GM23338 (cell line): ENCODE measurements around the gene USP5. TPM values are rescaled to one million over a fixed set of nuclear protein-coding genes. Genes with fewer than 3 reads are reported as not detected.

Experiments used
- ATAC-seq: fragments of 200-7000 bp; cut with Tn5 transposase; 3 replicates; pipeline ENCODE4 v1.9.1; 2020
- DNase-seq: peaks from one replicate; pipeline ENCODE4 v3.0.0-alpha.2; 2015; ENCODE audit warnings: low spot score
- H2AFZ ChIP-seq: fragments of 200-600 bp; sonication (generic); 2 replicates; pipeline ENCODE4 v1.8.0; 2016; ENCODE audit warnings: antibody characterized with exemption, mild to moderate bottlenecking, moderate library complexity
- H3F3A ChIP-seq: fragments of 200-600 bp; sonication (generic); replicated peaks from 2 replicates; pipeline ENCODE4 v1.8.0; 2017; ENCODE audit warnings: antibody characterized with exemption, mixed run types, low read depth
- H3K27ac ChIP-seq: fragments of 200-600 bp; sonication (generic); 2 replicates; pipeline ENCODE4 v1.6.1; 2016; ENCODE audit warnings: low read depth
- H3K27me3 ChIP-seq: fragments of 200-600 bp; sonication (generic); 2 replicates; pipeline ENCODE4 v1.8.0; 2016; ENCODE audit warnings: mild to moderate bottlenecking, mixed run types, moderate library complexity; ENCODE audit not compliant: insufficient read depth
- H3K36me3 ChIP-seq: fragments of 200-600 bp; sonication (generic); 2 replicates; pipeline ENCODE4 v1.8.0; 2016; ENCODE audit warnings: mild to moderate bottlenecking; ENCODE audit not compliant: insufficient read depth
- H3K4me1 ChIP-seq: fragments of 200-600 bp; sonication (generic); 2 replicates; pipeline ENCODE4 v1.8.0; 2016; ENCODE audit warnings: mild to moderate bottlenecking, moderate library complexity; ENCODE audit not compliant: insufficient read depth
- H3K4me2 ChIP-seq: fragments of 200-600 bp; sonication (generic); 2 replicates; pipeline ENCODE4 v1.7.1; 2017; ENCODE audit warnings: mixed run types
- H3K4me3 ChIP-seq: fragments of 200-600 bp; sonication (generic); 2 replicates; pipeline ENCODE4 v1.6.1; 2016; ENCODE audit warnings: mixed run types
- H3K79me2 ChIP-seq: fragments of 200-600 bp; sonication (generic); replicated peaks from 2 replicates; pipeline ENCODE4 v1.8.0; 2017; ENCODE audit warnings: mild to moderate bottlenecking; ENCODE audit not compliant: insufficient read depth
- H3K9me2 ChIP-seq: fragments of 200-600 bp; sonication (generic); 2 replicates; pipeline ENCODE4 v1.8.0; 2017; ENCODE audit not compliant: insufficient read depth
- H4K20me1 ChIP-seq: fragments of 200-600 bp; sonication (generic); replicated peaks from 2 replicates; pipeline ENCODE4 v1.8.0; 2017; ENCODE audit warnings: mild to moderate bottlenecking; ENCODE audit not compliant: insufficient read depth
- H3K27ac Mint-ChIP-seq: 2 replicates; pipeline ENCODE4 v1.8.0; 2020; ENCODE audit warnings: inconsistent platforms, mild to moderate bottlenecking, moderate library complexity, mixed read lengths
- H3K27me3 Mint-ChIP-seq: 3 replicates; pipeline ENCODE4 v1.8.0; 2022; ENCODE audit warnings: low read depth, mild to moderate bottlenecking, moderate library complexity, mixed read lengths, inconsistent platforms; ENCODE audit not compliant: insufficient read depth, poor library complexity
- H3K36me3 Mint-ChIP-seq: 3 replicates; pipeline ENCODE4 v1.8.0; 2021; ENCODE audit warnings: low read depth, mild to moderate bottlenecking, inconsistent platforms, moderate library complexity, mixed read lengths
- H3K4me1 Mint-ChIP-seq: 3 replicates; pipeline ENCODE4 v1.8.0; 2020; ENCODE audit warnings: mild to moderate bottlenecking, inconsistent platforms, mixed read lengths
- H3K4me3 Mint-ChIP-seq: 3 replicates; pipeline ENCODE4 v1.8.0; 2021; ENCODE audit warnings: moderate library complexity, mild to moderate bottlenecking, inconsistent platforms, mixed read lengths
- H3K9me3 Mint-ChIP-seq: 3 replicates; pipeline ENCODE4 v1.8.0; 2020; ENCODE audit warnings: moderate library complexity, mild to moderate bottlenecking, inconsistent platforms, mixed read lengths
- CREB1 ChIP-seq: fragments of 250-450 bp; sonication (Bioruptor Pico); IDR thresholded peaks from 2 replicates; pipeline ENCODE4 v1.5.0; 2020; ENCODE audit warnings: low read depth, mild to moderate bottlenecking, moderate library complexity
- EZH2 ChIP-seq: fragments of 200-600 bp; sonication (generic); IDR thresholded peaks from one replicate; pipeline ENCODE4 v1.8.0; 2017; ENCODE audit warnings: antibody characterized with exemption, mild to moderate bottlenecking, low read depth; ENCODE audit not compliant: unreplicated experiment
- EZH2phosphoT487 ChIP-seq: fragments of 200-600 bp; sonication (generic); IDR thresholded peaks from one replicate; pipeline ENCODE4 v1.8.1; 2018; ENCODE audit warnings: antibody characterized with exemption; ENCODE audit not compliant: unreplicated experiment
- JUNB ChIP-seq: IDR thresholded peaks from one replicate; pipeline ENCODE4 v1.6.1; 2016; ENCODE audit warnings: antibody characterized with exemption; ENCODE audit not compliant: unreplicated experiment
- NANOG ChIP-seq: IDR thresholded peaks from 2 replicates; pipeline ENCODE4 v1.6.1; 2016; ENCODE audit warnings: antibody characterized with exemption, borderline replicate concordance
- POLR2AphosphoS5 ChIP-seq: IDR thresholded peaks from 2 replicates; pipeline ENCODE4 v1.6.1; 2016; ENCODE audit warnings: antibody characterized with exemption, low read depth
- STAT1 ChIP-seq: IDR thresholded peaks from one replicate; pipeline ENCODE4 v1.6.1; 2016; ENCODE audit warnings: antibody characterized with exemption; ENCODE audit not compliant: unreplicated experiment
- ZNF114 ChIP-seq: fragments of 250-450 bp; sonication (Bioruptor Pico); IDR thresholded peaks from 2 replicates; pipeline ENCODE4 v1.5.0; 2020; ENCODE audit warnings: mild to moderate bottlenecking, moderate library complexity
- ZNF331 ChIP-seq: fragments of 250-450 bp; sonication (Bioruptor Pico); IDR thresholded peaks from 2 replicates; pipeline ENCODE4 v1.5.0; 2020; ENCODE audit warnings: low read depth, mild to moderate bottlenecking, moderate library complexity
- polyA plus RNA-seq: library from polyadenylated mRNA; unstranded; fragments of >200 nt; fragmentation: Nextera tagmentation; extraction: Ambion mirVana; gene quantifications from 2 replicates; pipeline ENCODE4 v1.2.1, GENCODE V29; 2016
- total RNA-seq: library from RNA; depleted of rRNA; stranded (reverse); fragments of >200 nt; shearing (Covaris generic); gene quantifications from 2 replicates; pipeline ENCODE4 v1.2.3, GENCODE V29; 2014
- TF ChIP-seq, protein P1 (sequence below): IDR thresholded peaks from one replicate; pipeline ENCODE4 v1.6.1; 2018; ENCODE audit warnings: antibody characterized with exemption; ENCODE audit not compliant: unreplicated experiment
- TF ChIP-seq, protein P2 (sequence below): IDR thresholded peaks from 2 replicates; pipeline ENCODE4 v1.6.1; 2016; ENCODE audit warnings: antibody characterized with exemption
- TF ChIP-seq, protein P3 (sequence below): fragments of 250-450 bp; sonication (Bioruptor Pico); IDR thresholded peaks from 2 replicates; pipeline ENCODE4 v1.5.0; 2020; ENCODE audit warnings: mild to moderate bottlenecking, moderate library complexity
- TF ChIP-seq, protein P4 (sequence below), 2 experiments: fragments of 200-600 bp in 1 of 2; sonication (generic) in 1 of 2; conservative IDR thresholded peaks; 2 replicates each; pipeline versions ENCODE4 v1.5.1 to v1.6.1; 2016 to 2017; ENCODE audit warnings: antibody characterized with exemption in 2 of 2, low read depth in 2 of 2, mild to moderate bottlenecking in 2 of 2, moderate library complexity in 1 of 2

Gene USP5
- total and polyA plus RNA-seq, 2 experiments from 2014 or later: 35.1 to 109 TPM

DNA sequence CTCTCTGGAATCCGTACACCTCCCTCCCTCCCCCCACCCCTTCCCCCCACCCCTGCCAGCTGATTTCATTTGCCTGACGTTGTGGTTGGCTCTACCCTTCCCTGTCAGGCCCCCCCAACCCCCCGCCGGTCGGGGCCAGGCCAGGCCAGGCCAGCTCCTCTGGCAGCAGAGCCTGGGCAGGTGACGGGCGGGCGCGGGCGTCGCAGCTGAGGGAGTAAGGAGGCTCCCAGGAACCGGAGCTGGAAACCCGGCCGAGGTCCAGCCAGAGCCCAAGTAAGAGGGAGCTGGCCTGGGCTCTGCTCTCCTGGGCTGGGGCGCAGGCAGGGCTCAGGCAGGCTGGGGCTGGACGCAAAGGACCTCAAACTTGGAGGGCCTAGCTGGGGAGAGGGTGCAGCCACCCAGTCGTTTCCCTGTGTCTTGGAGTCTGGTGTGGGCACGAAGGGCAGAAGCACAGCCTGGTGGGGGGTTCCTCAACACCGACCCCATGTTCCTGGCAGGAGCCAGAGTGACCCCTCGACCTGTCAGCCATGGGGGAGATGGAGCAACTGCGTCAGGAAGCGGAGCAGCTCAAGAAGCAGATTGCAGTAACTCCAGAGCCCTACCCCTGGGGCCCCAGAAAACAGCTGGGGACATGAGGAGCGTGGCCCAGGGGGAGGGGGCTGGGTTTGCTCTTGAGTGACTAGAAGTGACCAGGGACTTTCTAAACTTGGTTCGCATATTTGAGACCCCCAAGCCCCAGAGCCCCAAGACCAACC lies 11.0 kb upstream of the USP5 start, which contains the start of gene GNB3:
GNB3 (plus strand) TSS at position 165 of the 755 bp plus-strand sequence; CDS start at position 528, 363 bp downstream.
- Mint-ChIP-seq H3K4me3 (peak within 1 kb of the TSS; percentile 12; the same call in 1 of the 3 replicates), H3K27me3 (peaks cover 22% of the 10 kb centered on the region), H3K36me3 (peaks cover 67% of the 10 kb centered on the region), H3K9me3 (no peaks in the 10 kb centered on the region), H3K4me1 (peaks cover 18% of the 10 kb centered on the region), H3K27ac (no peak within 1 kb of the TSS)
- no peaks in the 10 kb centered on the region for H3K27me3 ChIP-seq
- peaks cover 2% of the 10 kb centered on the region; the same call in 1 of the 2 replicates for H3F3A ChIP-seq
- H3K79me2 ChIP-seq: no peaks in the 10 kb centered on the region
- H3K27ac ChIP-seq: no peak within 1 kb of the TSS
- peaks cover 5% of the 10 kb centered on the region; the same call in 1 of the 2 replicates for H3K4me1 ChIP-seq
- ATAC-seq (no peak), DNase-seq (no peak)
- TF ChIP-seq ZNF331 (CRISPR knock-in tag) (no peak), NANOG (no peak), EZH2 (no peak), CREB1 (CRISPR knock-in tag) (no peak), POLR2AphosphoS5 (no peak), STAT1 (no peak), EZH2phosphoT487 (no peak), ZNF114 (CRISPR knock-in tag) (no peak), JUNB (no peak)
- TF ChIP-seq, protein P1, sequence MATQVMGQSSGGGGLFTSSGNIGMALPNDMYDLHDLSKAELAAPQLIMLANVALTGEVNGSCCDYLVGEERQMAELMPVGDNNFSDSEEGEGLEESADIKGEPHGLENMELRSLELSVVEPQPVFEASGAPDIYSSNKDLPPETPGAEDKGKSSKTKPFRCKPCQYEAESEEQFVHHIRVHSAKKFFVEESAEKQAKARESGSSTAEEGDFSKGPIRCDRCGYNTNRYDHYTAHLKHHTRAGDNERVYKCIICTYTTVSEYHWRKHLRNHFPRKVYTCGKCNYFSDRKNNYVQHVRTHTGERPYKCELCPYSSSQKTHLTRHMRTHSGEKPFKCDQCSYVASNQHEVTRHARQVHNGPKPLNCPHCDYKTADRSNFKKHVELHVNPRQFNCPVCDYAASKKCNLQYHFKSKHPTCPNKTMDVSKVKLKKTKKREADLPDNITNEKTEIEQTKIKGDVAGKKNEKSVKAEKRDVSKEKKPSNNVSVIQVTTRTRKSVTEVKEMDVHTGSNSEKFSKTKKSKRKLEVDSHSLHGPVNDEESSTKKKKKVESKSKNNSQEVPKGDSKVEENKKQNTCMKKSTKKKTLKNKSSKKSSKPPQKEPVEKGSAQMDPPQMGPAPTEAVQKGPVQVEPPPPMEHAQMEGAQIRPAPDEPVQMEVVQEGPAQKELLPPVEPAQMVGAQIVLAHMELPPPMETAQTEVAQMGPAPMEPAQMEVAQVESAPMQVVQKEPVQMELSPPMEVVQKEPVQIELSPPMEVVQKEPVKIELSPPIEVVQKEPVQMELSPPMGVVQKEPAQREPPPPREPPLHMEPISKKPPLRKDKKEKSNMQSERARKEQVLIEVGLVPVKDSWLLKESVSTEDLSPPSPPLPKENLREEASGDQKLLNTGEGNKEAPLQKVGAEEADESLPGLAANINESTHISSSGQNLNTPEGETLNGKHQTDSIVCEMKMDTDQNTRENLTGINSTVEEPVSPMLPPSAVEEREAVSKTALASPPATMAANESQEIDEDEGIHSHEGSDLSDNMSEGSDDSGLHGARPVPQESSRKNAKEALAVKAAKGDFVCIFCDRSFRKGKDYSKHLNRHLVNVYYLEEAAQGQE: no peak
- TF ChIP-seq, protein P2, sequence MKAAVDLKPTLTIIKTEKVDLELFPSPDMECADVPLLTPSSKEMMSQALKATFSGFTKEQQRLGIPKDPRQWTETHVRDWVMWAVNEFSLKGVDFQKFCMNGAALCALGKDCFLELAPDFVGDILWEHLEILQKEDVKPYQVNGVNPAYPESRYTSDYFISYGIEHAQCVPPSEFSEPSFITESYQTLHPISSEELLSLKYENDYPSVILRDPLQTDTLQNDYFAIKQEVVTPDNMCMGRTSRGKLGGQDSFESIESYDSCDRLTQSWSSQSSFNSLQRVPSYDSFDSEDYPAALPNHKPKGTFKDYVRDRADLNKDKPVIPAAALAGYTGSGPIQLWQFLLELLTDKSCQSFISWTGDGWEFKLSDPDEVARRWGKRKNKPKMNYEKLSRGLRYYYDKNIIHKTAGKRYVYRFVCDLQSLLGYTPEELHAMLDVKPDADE: no peak
- TF ChIP-seq, protein P3, sequence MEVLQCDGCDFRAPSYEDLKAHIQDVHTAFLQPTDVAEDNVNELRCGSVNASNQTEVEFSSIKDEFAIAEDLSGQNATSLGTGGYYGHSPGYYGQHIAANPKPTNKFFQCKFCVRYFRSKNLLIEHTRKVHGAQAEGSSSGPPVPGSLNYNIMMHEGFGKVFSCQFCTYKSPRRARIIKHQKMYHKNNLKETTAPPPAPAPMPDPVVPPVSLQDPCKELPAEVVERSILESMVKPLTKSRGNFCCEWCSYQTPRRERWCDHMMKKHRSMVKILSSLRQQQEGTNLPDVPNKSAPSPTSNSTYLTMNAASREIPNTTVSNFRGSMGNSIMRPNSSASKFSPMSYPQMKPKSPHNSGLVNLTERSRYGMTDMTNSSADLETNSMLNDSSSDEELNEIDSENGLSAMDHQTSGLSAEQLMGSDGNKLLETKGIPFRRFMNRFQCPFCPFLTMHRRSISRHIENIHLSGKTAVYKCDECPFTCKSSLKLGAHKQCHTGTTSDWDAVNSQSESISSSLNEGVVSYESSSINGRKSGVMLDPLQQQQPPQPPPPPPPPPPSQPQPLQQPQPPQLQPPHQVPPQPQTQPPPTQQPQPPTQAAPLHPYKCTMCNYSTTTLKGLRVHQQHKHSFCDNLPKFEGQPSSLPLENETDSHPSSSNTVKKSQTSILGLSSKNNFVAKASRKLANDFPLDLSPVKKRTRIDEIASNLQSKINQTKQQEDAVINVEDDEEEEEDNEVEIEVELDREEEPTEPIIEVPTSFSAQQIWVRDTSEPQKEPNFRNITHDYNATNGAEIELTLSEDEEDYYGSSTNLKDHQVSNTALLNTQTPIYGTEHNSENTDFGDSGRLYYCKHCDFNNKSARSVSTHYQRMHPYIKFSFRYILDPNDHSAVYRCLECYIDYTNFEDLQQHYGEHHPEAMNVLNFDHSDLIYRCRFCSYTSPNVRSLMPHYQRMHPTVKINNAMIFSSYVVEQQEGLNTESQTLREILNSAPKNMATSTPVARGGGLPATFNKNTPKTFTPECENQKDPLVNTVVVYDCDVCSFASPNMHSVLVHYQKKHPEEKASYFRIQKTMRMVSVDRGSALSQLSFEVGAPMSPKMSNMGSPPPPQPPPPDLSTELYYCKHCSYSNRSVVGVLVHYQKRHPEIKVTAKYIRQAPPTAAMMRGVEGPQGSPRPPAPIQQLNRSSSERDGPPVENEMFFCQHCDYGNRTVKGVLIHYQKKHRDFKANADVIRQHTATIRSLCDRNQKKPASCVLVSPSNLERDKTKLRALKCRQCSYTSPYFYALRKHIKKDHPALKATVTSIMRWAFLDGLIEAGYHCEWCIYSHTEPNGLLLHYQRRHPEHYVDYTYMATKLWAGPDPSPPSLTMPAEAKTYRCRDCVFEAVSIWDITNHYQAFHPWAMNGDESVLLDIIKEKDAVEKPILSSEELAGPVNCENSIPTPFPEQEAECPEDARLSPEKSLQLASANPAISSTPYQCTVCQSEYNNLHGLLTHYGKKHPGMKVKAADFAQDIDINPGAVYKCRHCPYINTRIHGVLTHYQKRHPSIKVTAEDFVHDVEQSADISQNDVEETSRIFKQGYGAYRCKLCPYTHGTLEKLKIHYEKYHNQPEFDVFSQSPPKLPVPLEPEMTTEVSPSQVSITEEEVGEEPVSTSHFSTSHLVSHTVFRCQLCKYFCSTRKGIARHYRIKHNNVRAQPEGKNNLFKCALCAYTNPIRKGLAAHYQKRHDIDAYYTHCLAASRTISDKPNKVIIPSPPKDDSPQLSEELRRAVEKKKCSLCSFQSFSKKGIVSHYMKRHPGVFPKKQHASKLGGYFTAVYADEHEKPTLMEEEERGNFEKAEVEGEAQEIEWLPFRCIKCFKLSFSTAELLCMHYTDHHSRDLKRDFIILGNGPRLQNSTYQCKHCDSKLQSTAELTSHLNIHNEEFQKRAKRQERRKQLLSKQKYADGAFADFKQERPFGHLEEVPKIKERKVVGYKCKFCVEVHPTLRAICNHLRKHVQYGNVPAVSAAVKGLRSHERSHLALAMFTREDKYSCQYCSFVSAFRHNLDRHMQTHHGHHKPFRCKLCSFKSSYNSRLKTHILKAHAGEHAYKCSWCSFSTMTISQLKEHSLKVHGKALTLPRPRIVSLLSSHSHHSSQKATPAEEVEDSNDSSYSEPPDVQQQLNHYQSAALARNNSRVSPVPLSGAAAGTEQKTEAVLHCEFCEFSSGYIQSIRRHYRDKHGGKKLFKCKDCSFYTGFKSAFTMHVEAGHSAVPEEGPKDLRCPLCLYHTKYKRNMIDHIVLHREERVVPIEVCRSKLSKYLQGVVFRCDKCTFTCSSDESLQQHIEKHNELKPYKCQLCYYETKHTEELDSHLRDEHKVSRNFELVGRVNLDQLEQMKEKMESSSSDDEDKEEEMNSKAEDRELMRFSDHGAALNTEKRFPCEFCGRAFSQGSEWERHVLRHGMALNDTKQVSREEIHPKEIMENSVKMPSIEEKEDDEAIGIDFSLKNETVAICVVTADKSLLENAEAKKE (CRISPR knock-in tag): no peak
- TF ChIP-seq, protein P4, sequence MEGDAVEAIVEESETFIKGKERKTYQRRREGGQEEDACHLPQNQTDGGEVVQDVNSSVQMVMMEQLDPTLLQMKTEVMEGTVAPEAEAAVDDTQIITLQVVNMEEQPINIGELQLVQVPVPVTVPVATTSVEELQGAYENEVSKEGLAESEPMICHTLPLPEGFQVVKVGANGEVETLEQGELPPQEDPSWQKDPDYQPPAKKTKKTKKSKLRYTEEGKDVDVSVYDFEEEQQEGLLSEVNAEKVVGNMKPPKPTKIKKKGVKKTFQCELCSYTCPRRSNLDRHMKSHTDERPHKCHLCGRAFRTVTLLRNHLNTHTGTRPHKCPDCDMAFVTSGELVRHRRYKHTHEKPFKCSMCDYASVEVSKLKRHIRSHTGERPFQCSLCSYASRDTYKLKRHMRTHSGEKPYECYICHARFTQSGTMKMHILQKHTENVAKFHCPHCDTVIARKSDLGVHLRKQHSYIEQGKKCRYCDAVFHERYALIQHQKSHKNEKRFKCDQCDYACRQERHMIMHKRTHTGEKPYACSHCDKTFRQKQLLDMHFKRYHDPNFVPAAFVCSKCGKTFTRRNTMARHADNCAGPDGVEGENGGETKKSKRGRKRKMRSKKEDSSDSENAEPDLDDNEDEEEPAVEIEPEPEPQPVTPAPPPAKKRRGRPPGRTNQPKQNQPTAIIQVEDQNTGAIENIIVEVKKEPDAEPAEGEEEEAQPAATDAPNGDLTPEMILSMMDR (conservative IDR thresholded peaks at IDR 0.05; ENCODE audit: low read depth in 2 of 2): no peak
- H4K20me1 ChIP-seq: no peaks in the 10 kb centered on the region; the same call in 1 of the 2 replicates
- H3K36me3 ChIP-seq: peaks cover 13% of the 10 kb centered on the region
- no peaks in the 10 kb centered on the region for H3K9me2 ChIP-seq
- H2AFZ ChIP-seq: no peak within 1 kb of the TSS
- H3K4me2 ChIP-seq: no peak within 1 kb of the TSS
- no peak within 1 kb of the TSS for H3K4me3 ChIP-seq
